Endothelial cell of umbilical vein (primary cell): ENCODE measurements around the gene ZNF526. TPM values are rescaled to one million over a fixed set of nuclear protein-coding genes. Genes with fewer than 3 reads are reported as not detected.

ENCODE experiments used
- BruUV-seq: library from RNA; stranded (reverse); fragments of 400-500 nt; replicated peaks from 2 replicates; lab custom pipeline; 2021; lab: Mats Ljungman, UMichigan
- CTCF ChIA-PET: fragments of 300-600, 350-600 bp; sonication (Branson Sonifier 250); formaldehyde crosslinking; loops from one replicate; lab custom pipeline; 2021; ENCODE audit warnings: antibody characterized with exemption, inconsistent platforms; lab: Charles Lee
- POLR2A ChIA-PET: fragments of 300-600, 350-600 bp; sonication (Branson Sonifier 250); formaldehyde crosslinking; loops from one replicate; lab custom pipeline; 2021; ENCODE audit warnings: antibody characterized with exemption, inconsistent platforms; lab: Charles Lee
- DNase-seq: peaks from one replicate; pipeline ENCODE4 v3.0.0-alpha.2; 2011; ENCODE audit warnings: low read depth, low spot score
- FAIRE-seq: peaks from 2 replicates; lab custom pipeline; 2011; peaks lifted over from hg19 to GRCh38; lab: Jason Lieb, UNC
- H2AFZ ChIP-seq: 2 replicates; pipeline ENCODE4 v1.6.0; 2012; ENCODE audit warnings: low read depth, low read length, control low read depth, inconsistent platforms
- H3K27ac ChIP-seq: 2 replicates; pipeline ENCODE4 v1.5.1; 2011; ENCODE audit warnings: low read depth, mild to moderate bottlenecking, control low read depth, low read length, moderate library complexity; ENCODE audit not compliant: insufficient read depth
- H3K27me3 ChIP-seq, 2 experiments: 2 replicates each; pipeline versions ENCODE4 v1.6.0 to v1.6.1; 2011; ENCODE audit warnings: low read length in 2 of 2, mixed read lengths in 1 of 2; ENCODE audit not compliant: control insufficient read depth in 2 of 2, insufficient read depth in 2 of 2
- H3K36me3 ChIP-seq, 2 experiments: 2 replicates in 1 of 2; 3 replicates in 1 of 2; pipeline ENCODE4 v1.5.1; 2011; ENCODE audit warnings: low read length in 2 of 2, mild to moderate bottlenecking in 1 of 2, moderate library complexity in 1 of 2; ENCODE audit not compliant: control insufficient read depth in 2 of 2, insufficient read depth in 2 of 2; ENCODE audit errors: extremely low read depth in 1 of 2
- H3K4me1 ChIP-seq: 3 replicates; pipeline ENCODE4 v1.5.1; 2011; ENCODE audit warnings: mild to moderate bottlenecking, low read length; ENCODE audit not compliant: control insufficient read depth, insufficient read depth; ENCODE audit errors: extremely low read depth
- H3K4me2 ChIP-seq: 2 replicates; pipeline ENCODE4 v1.6.1; 2011; ENCODE audit warnings: low read length, control low read depth, mixed read lengths; ENCODE audit not compliant: insufficient read depth
- H3K4me3 ChIP-seq, 3 experiments: fragments of 200-600 bp in 1 of 3; sonication (generic), shearing (Covaris generic) in 1 of 3; replicated peaks in 1 of 3; 2 replicates each; pipeline ENCODE4 v1.5.1; 2011 to 2016; ENCODE audit warnings: control low read depth in 3 of 3, low read length in 3 of 3, mild to moderate bottlenecking in 2 of 3, inconsistent platforms in 1 of 3, low read depth in 1 of 3, moderate library complexity in 1 of 3; ENCODE audit not compliant: insufficient read depth in 1 of 3
- H3K79me2 ChIP-seq: 2 replicates; pipeline ENCODE4 v1.6.0; 2012; ENCODE audit warnings: low read length, inconsistent platforms; ENCODE audit not compliant: control insufficient read depth, insufficient read depth
- H3K9ac ChIP-seq: replicated peaks from 2 replicates; pipeline ENCODE3; 2011; ENCODE audit warnings: low read length, control low read depth; ENCODE audit not compliant: insufficient read depth; ENCODE audit errors: extremely low read depth
- H3K9me1 ChIP-seq: replicated peaks from 3 replicates; pipeline ENCODE4 v1.6.0; 2011; ENCODE audit warnings: mild to moderate bottlenecking, low read length; ENCODE audit not compliant: control insufficient read depth, insufficient read depth; ENCODE audit errors: extremely low read depth
- H3K9me3 ChIP-seq: replicated peaks from 2 replicates; pipeline ENCODE4 v1.5.1; 2012; ENCODE audit warnings: low read length, inconsistent platforms; ENCODE audit not compliant: control insufficient read depth, insufficient read depth
- H4K20me1 ChIP-seq: replicated peaks from 2 replicates; pipeline ENCODE3; 2011; ENCODE audit warnings: mild to moderate bottlenecking, low read length; ENCODE audit not compliant: control insufficient read depth, insufficient read depth; ENCODE audit errors: extremely low read depth
- CTCF ChIP-seq, 2 donors: IDR thresholded peaks; 1 replicate in 1 of 2; 2 replicates in 1 of 2; pipeline ENCODE4 v1.5.1; 2011; ENCODE audit warnings: low read length in 2 of 2, mild to moderate bottlenecking in 2 of 2, moderate library complexity in 2 of 2, control low read depth in 1 of 2, inconsistent platforms in 1 of 2, low read depth in 1 of 2; ENCODE audit not compliant: insufficient read depth in 1 of 2; ENCODE audit errors: extremely low read depth in 1 of 2
- FOS ChIP-seq: IDR thresholded peaks from 2 replicates; pipeline ENCODE4 v1.6.1; 2011; ENCODE audit warnings: mild to moderate bottlenecking, low read length, moderate library complexity, borderline replicate concordance; ENCODE audit not compliant: insufficient read depth
- GATA2 ChIP-seq: IDR thresholded peaks from 2 replicates; pipeline ENCODE4 v1.7.0; 2011; ENCODE audit warnings: low read depth, mild to moderate bottlenecking, moderate library complexity, mixed read lengths, low read length; ENCODE audit not compliant: insufficient read length, insufficient read depth
- MYC ChIP-seq: IDR thresholded peaks from one replicate; pipeline ENCODE4 v1.6.1; 2011; ENCODE audit warnings: mild to moderate bottlenecking, low read depth, low read length
- dilution Hi-C: fragments of 300-500 bp; cut with MboI; formaldehyde crosslinking; loops from one replicate; pipeline ENCODE4 v1.15.0; 2019; ENCODE audit warnings: low sequenced_read_pairs; ENCODE audit not compliant: extremely low pct_ligation_motif_present
- intact Hi-C: fragments of 100-400 bp; cut with micrococcal nuclease; formaldehyde crosslinking; loops from one replicate; pipeline ENCODE4 v1.10.0; 2022
- polyA plus RNA-seq, 4 experiments: library from polyadenylated mRNA; depleted of rRNA in 3 of 4; stranded (reverse) in 3 of 4; unstranded in 1 of 4; fragments of >200 nt; gene quantifications; 2 replicates each; pipeline versions ENCODE4 v1.2.1 to v1.2.3, GENCODE V29; 2011 to 2012; ENCODE audit warnings: missing spikeins in 1 of 4
- total RNA-seq: library from RNA; stranded (reverse); gene quantifications from 2 replicates; pipeline ENCODE4 v1.2.3, GENCODE V29; 2021

Gene ZNF526
- total and polyA plus RNA-seq, 2 donors (not counting 3 experiments of a cell fraction or from before 2014, with no cell fraction given): 6.5 to 13.3 TPM

GRCh38 chr19:42245231-42245630 is 25.1 kb downstream of the ZNF526 start:
- no TSS peak for BruUV-seq
- Histone ChIP-seq H4K20me1 (no peaks in the 10 kb centered on the region), H2AFZ (no peak overlapping the region), H3K27ac (peak overlapping the region; percentile 14), H3K79me2 (peaks cover 28% of the 10 kb centered on the region), H3K9me3 (no peaks in the 10 kb centered on the region), H3K9me1 (no peaks in the 10 kb centered on the region), H3K36me3 (peaks cover 7 to 24% of the 10 kb centered on the region in 2 experiments), H3K4me2 (no peak overlapping the region), H3K9ac (no peak overlapping the region), H3K27me3 (no peaks in the 10 kb centered on the region), H3K4me3 (no peak overlapping the region), H3K4me1 (peaks cover 34% of the 10 kb centered on the region)
- dilution Hi-C loops: no loop called here
- FAIRE-seq (peak; percentile 21), DNase-seq (no peak)
- intact Hi-C loops: no loop called here
- POLR2A ChIA-PET: interaction anchor here (0.6 kb wide), 1 partner anchor 21 kb away, joined by 5 read pairs; no protein-coding TSS in a partner anchor
- TF ChIP-seq MYC (no peak), FOS (no peak), CTCF (IDR thresholded peaks at IDR 0.05; ENCODE audit: extremely low read depth in 1 of 2, insufficient read depth in 1 of 2, low read depth in 1 of 2, low read length in 2 of 2) (no peak), GATA2 (no peak)
- CTCF ChIA-PET: interaction anchor here (0.9 to 11.8 kb wide), 19 partner anchors 11 to 156 kb away, joined by 3 to 365 read pairs (median 9); partner anchors contain the start of genes CIC, ERF, POU2F2 and ZNF526
